ENCODE results near the gene S100B. TPM values are rescaled to one million over a fixed set of nuclear protein-coding genes. Genes with fewer than 3 reads are reported as not detected.

Gene S100B
- total RNA-seq, 1 donor from 2014 or later, result 29.9 TPM

DNA sequence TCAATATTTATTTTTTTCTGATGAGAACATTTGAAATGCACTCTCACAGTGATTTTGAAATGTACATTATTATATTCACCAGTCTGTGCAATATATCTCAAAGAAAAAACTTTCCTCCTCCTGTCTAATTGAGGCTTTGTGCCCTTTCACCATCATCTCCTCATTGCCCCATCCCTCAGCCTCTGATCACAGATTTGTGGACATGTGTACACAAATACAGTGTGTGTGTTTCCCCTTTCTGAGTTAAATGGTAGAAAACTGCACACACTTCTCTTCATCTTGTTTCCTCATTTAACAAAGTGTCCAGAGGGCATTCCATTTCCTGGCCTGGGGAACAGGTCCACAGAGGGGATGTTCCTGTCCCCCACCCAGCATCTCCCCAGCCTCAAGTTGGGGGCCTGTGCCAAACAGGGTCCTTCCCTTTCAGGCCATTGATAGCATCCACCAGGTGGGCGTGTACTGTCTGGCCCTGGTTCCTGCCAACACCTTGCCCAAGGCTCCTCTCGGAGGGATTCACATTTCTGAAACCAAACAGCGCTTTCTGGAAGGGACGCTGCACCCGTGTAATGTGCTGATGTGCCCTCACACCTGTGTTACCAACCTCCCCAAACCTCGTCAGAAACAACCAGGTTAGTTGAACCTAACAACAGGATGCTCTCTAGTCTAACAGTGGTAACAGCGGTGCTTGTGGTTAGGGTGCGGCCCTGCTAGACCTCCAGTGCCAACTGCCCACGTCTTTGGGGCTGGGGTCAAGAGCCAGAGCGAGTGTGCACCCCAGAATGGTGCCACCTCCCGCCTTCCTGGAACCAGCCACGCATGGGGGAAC is 54.6 kb downstream of the S100B start:
- Mint-ChIP-seq H3K9me3 (no peaks in the 10 kb centered on the region), H3K36me3 (ENCODE audit: low read depth) (peaks cover 23% of the 10 kb centered on the region), H3K4me1 (no peaks in the 10 kb centered on the region), H3K4me3 (no peak overlapping the region), H3K27ac (ENCODE audit: unreplicated experiment) (no peak overlapping the region), H3K27me3 (ENCODE audit: low read depth) (no peaks in the 10 kb centered on the region)
- no peak for DNase-seq (ENCODE audit: low read depth, low spot score)
- TF ChIP-seq, protein P1, sequence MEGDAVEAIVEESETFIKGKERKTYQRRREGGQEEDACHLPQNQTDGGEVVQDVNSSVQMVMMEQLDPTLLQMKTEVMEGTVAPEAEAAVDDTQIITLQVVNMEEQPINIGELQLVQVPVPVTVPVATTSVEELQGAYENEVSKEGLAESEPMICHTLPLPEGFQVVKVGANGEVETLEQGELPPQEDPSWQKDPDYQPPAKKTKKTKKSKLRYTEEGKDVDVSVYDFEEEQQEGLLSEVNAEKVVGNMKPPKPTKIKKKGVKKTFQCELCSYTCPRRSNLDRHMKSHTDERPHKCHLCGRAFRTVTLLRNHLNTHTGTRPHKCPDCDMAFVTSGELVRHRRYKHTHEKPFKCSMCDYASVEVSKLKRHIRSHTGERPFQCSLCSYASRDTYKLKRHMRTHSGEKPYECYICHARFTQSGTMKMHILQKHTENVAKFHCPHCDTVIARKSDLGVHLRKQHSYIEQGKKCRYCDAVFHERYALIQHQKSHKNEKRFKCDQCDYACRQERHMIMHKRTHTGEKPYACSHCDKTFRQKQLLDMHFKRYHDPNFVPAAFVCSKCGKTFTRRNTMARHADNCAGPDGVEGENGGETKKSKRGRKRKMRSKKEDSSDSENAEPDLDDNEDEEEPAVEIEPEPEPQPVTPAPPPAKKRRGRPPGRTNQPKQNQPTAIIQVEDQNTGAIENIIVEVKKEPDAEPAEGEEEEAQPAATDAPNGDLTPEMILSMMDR (conservative IDR thresholded peaks at IDR 0.05), result no peak

DNA sequence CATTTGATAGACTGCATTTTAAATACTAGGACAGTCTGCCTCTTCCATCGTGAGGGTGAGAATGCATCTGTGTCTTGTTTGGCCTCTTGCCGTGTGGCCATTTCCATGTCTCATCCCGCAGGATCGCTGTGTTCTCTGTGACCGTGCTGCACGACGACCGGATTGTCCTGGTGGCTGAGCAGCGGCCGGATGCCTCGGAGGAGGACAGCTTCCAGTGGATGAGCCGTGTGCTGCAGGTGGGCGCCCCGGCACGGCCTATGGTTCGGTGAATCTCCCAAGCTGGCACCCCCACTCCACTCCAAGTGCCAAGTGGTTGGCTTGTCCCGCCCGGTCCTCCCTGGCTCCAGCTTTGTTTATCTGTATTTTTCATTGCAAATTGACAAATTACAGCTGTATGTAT is 55.2 kb downstream of the S100B start:
- Mint-ChIP-seq H3K4me3 (no peak overlapping the region), H3K4me1 (no peaks in the 10 kb centered on the region), H3K9me3 (no peaks in the 10 kb centered on the region), H3K27ac (ENCODE audit: unreplicated experiment) (no peak overlapping the region), H3K27me3 (ENCODE audit: low read depth) (no peaks in the 10 kb centered on the region), H3K36me3 (ENCODE audit: low read depth) (peaks cover 26% of the 10 kb centered on the region)
- DNase-seq (ENCODE audit: low read depth, low spot score), result no peak
- TF ChIP-seq, protein P1 (conservative IDR thresholded peaks at IDR 0.05), result no peak

Other genes starting within 250 kb of the S100B start
- 57.8 and 61.2 TPM in 2 replicates for gene DIP2A, start 146.2 kb downstream of the S100B start, total RNA-seq
- gene PRMT2, start 30.6 kb upstream of the S100B start, total RNA-seq, result 100 and 109 TPM in 2 replicates